Measurements from ENCODE around the gene TCN1.
"Not testable (repeated sequence)": the region's sequence is repeated elsewhere in the genome, so short reads cannot be mapped to it uniquely, and the experiment has no call there.

TCN1 gene

GRCh38 chr11:59875856-59876519, 9.7 kb upstream of the TCN1 start:
- no peak for TF ChIP-seq GATA1 (IDR thresholded peaks at IDR 0.05; ENCODE audit: low read depth, low read length)
- no peak for DNase-seq

- TF ChIP-seq GATA1 (IDR thresholded peaks at IDR 0.05; ENCODE audit: low read depth, low read length): no peak
- TF ChIP-seq POLR2A (IDR thresholded peaks at IDR 0.05; ENCODE audit: low read length): no peak
- DNase-seq: no peak
Observed at GRCh38 chr11:59872076-59872475, 5.8 kb upstream of the TCN1 start.

DNA sequence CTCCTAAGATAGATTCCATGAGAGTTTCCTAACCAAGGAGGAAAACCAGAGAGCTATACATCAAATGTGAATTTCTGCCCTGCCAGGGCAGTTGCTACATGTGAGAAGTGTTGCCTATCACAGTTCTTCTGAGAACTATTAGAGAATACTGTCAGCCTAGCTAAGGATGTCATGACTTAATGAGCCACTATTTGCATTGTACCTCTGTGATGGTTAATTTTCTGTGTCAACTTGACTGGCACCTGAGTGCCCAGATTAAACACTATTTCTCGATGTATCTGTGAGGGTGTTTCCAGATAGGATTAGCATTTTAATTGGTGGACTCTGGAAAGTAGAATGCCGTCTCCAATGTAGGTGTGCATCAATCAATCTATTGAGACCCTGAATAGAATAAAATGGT, 1.7 kb upstream of the TCN1 start:
- no peak for TF ChIP-seq GATA1 (IDR thresholded peaks at IDR 0.05; ENCODE audit: low read depth, low read length)
- DNase-seq: no peak

GRCh38 chr11:59866836-59867235, 549 bp upstream of the TCN1 start:
- TF ChIP-seq GATA1 (IDR thresholded peaks at IDR 0.05; ENCODE audit: low read depth, low read length): no peak
- TF ChIP-seq POLR2A (IDR thresholded peaks at IDR 0.05; ENCODE audit: low read length): no peak
- no peak for DNase-seq

DNA sequence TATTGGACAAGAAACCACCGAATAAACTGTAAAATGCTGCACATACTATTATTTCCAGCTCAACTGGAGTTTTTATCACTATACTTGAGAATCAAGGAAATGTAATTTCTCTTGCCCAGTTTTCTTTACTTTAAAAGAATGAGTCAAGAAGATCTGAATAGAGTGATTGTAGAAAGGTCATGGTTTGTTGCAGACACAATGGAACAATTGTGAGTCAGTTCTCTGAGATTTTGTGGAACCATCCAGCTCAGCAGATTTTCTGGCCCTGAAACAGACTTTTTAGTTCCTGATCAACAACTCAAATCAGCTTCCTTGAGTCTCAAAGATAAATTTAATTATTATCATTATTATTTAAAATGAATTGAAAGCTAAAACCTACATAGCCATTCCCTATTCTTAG, 1.3 kb downstream of the TCN1 start:
- DNase-seq: no peak
- TF ChIP-seq GATA1 (IDR thresholded peaks at IDR 0.05; ENCODE audit: low read depth, low read length): no peak
- no peak for TF ChIP-seq POLR2A (IDR thresholded peaks at IDR 0.05; ENCODE audit: low read length)

DNA sequence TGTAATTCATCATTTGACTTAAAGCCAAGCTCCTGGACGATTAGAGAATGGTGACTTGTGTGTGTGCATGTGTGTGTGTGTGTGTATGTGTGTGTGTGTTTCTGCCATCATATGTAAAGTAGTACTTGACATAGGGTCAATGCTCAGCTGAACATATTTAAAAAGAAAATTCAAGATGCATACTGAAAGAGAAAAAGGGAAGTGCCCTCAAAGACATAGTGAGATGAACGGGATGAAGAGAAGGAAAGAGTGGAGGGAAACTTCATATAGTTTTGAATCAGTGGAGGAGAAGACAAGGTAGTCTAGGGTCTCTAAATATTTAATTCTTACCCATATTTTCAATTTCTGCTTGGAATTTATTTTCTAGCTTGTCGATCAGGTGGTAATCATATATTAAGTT, 4.0 kb downstream of the TCN1 start:
- TF ChIP-seq POLR2A (IDR thresholded peaks at IDR 0.05; ENCODE audit: low read length) (no peak), GATA1 (IDR thresholded peaks at IDR 0.05; ENCODE audit: low read depth, low read length) (no peak)
- DNase-seq: no peak

DNA sequence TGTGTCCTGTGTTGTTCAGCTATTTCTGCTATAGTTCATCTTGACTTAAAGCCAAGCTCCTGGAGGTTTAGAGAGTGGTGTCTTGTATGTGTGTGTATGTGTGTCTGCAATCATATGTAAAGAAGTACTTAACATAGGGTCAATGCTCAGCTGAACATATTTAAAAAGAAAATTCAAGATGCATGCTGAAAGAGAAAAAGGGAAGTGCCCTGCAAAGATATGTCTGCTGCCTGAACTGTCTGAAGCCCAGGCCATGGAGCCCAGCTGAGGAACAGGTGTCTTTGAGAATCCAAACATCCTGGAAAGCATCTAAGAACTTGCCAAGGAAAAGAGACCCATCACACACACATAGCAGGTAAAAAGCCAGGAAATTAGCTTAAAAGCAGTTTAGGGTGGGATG, 6.6 kb downstream of the TCN1 start:
- TF ChIP-seq POLR2A (IDR thresholded peaks at IDR 0.05; ENCODE audit: low read length): no peak
- TF ChIP-seq GATA1 (IDR thresholded peaks at IDR 0.05; ENCODE audit: low read depth, low read length): no peak
- DNase-seq: no peak

GRCh38 chr11:59857439-59858434, 8.6 kb downstream of the TCN1 start:
- no peak for TF ChIP-seq GATA1 (IDR thresholded peaks at IDR 0.05; ENCODE audit: low read depth, low read length)
- TF ChIP-seq POLR2A (IDR thresholded peaks at IDR 0.05; ENCODE audit: low read length): no peak
- DNase-seq: peak; percentile 33 to 61

DNA sequence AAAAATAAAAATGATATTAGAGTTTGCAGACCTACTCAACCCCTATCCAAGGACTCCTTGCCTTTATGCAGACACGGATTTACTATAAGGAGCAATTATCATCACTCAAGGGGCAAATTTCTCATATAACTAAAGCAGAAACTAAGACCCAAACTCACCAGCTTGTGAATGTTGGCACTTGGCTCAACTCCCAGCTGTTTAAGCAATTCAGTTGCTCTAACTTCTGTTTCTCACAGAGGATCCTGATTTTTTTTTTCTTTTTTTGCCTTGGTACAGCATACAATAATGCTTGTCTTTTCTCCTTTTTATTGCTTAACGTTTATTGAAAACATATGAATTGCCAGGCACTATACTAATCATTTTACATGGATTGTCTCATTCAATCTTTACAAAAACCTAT, 11.4 kb downstream of the TCN1 start:
- TF ChIP-seq POLR2A (IDR thresholded peaks at IDR 0.05; ENCODE audit: low read length) (no peak), GATA1 (IDR thresholded peaks at IDR 0.05; ENCODE audit: low read depth, low read length) (no peak)
- no peak for DNase-seq

DNA sequence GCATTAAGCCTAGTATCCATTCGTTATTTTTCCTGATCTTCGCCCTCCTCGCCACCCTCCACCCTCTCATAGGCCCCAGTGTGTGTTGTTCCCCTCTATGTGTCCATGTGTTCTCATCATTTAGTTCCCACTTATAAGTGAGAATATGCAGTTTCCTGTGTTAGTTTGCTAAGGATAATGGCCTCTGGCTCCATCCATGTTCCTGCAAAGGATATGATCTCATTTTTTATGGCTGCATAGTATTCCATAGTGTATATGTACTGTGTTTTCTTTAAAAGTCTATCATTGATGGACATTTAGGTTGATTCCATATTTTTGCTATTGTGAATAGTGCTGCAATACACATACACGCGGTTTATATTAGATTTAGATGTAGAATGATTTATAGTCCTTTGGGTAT, 14.9 kb downstream of the TCN1 start:
- DNase-seq: not testable (repeated sequence)

DNA sequence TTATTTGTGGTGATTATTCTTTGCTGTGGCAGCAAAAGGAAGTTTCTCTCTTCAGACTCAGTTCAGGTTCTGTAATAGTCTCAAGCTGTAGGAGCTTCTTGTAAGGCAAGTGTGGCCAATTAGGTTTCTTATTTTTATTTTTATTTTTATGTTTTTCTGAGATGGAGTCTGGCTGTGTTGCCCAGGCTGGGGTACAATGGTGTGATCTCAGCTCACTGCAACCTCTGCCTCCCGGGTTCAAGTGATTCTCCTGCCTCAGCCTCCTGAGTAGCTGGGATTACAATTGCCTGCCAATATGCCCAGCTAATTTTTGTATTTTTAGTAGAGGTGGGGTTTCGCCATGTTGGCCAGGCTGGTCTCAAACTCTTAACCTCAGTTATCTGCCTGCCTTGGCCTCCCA, 16.7 kb downstream of the TCN1 start:
- DNase-seq: not testable (repeated sequence)

DNA sequence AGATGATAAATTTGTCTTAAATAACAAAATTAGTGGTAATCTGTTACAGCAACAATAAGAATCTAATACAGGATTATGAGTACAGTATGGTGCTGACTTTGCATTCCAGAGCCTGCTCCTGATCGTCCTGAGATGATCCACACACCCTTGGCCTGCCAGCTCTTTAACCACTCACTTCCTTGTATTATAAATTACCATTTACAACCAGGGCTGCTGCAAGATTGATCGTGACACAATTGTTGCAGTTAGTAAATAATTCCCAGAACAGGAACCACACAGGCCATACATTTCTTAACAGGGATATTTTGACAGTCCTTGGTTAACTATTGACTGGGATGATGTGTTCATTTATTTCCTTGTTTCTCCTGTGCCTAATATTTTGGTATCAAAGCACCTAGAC, 17.2 kb downstream of the TCN1 start:
- TF ChIP-seq POLR2A (IDR thresholded peaks at IDR 0.05; ENCODE audit: low read length) (no peak), GATA1 (IDR thresholded peaks at IDR 0.05; ENCODE audit: low read depth, low read length) (no peak)
- DNase-seq: no peak

GRCh38 chr11:59848439-59848838, 17.8 kb downstream of the TCN1 start:
- DNase-seq: peak in 1 of 2 experiments; percentile 40

- DNase-seq: no peak
- TF ChIP-seq POLR2A (IDR thresholded peaks at IDR 0.05; ENCODE audit: low read length) (no peak), GATA1 (IDR thresholded peaks at IDR 0.05; ENCODE audit: low read depth, low read length) (no peak)
Observed at GRCh38 chr11:59847626-59848025, 18.7 kb downstream of the TCN1 start.

GRCh38 chr11:59846556-59846955, 19.7 kb downstream of the TCN1 start:
- no peak for DNase-seq
- TF ChIP-seq POLR2A (IDR thresholded peaks at IDR 0.05; ENCODE audit: low read length) (no peak), GATA1 (IDR thresholded peaks at IDR 0.05; ENCODE audit: low read depth, low read length) (no peak)
